Liver (tissue), 3 donors: ENCODE results near the gene EHBP1.

Experiments used
- CTCF ChIP-seq: fragments of 150-350 bp; IDR thresholded peaks from 2 replicates; pipeline ENCODE4 v1.5.1; 2017; ENCODE audit warnings: improper control_type of control experiment, low read depth, low read length; ENCODE audit not compliant: missing input control
- JUND ChIP-seq, 2 donors: IDR thresholded peaks; 2 replicates each; pipeline ENCODE4 v1.6.1; 2016; ENCODE audit warnings: antibody characterized with exemption in 2 of 2
- RAD21 ChIP-seq, 2 donors: IDR thresholded peaks; 2 replicates each; pipeline ENCODE4 v1.6.1; 2016; ENCODE audit warnings: antibody characterized with exemption in 2 of 2, mild to moderate bottlenecking in 2 of 2
- donor health status: healthy.
- donor health status: healthy.

- TF ChIP-seq RAD21 (IDR thresholded peaks at IDR 0.05) (no peak), CTCF (no peak), JUND (IDR thresholded peaks at IDR 0.05) (no peak)
Measured at GRCh38 chr2:62717503-62718081, 12.1 kb downstream of the EHBP1 start.
